K562 (cell line): ENCODE results near the gene NRXN3. TPM values are rescaled to one million over a fixed set of nuclear protein-coding genes. Genes with fewer than 3 reads are reported as not detected.

Experiments used
- ATAC-seq: fragments of 200-7000 bp; cut with Tn5 transposase; 3 replicates; pipeline ENCODE4 v1.9.1; 2020; ENCODE audit warnings: moderate library complexity
- BruUV-seq: library from RNA; stranded (reverse); fragments of 400-500 nt; replicated peaks from 2 replicates; lab custom pipeline; 2021; lab: Mats Ljungman, UMichigan
- CTCF ChIA-PET: fragments of 300-600 bp; formaldehyde crosslinking; extraction: SDS; loops from one replicate; lab custom pipeline; 2021; ENCODE audit warnings: low intra/inter-chr PET ratio; lab: Yijun Ruan, JAX
- POLR2A ChIA-PET: fragments of 300-600, 350-650 bp; sonication (Branson Sonifier 250); formaldehyde crosslinking; extraction: SDS; loops from one replicate; lab custom pipeline; 2021; ENCODE audit warnings: antibody characterized with exemption, inconsistent platforms; lab: Yijun Ruan, JAX
- DNase-seq, 4 experiments: peaks; one replicate each; pipeline versions ENCODE4 v3.0.0 to v3.0.0-alpha.2; 2011 to 2018; ENCODE audit warnings: low spot score in 3 of 4, mixed read lengths in 3 of 4; ENCODE audit errors: extremely low read depth in 1 of 4
- FAIRE-seq: peaks from 2 replicates; lab custom pipeline; 2011; peaks lifted over from hg19 to GRCh38; lab: Jason Lieb, UNC
- H2AFZ ChIP-seq: 2 replicates; pipeline ENCODE4 v1.6.0; 2011; ENCODE audit warnings: low read depth, low read length, control low read depth, inconsistent platforms
- H3K27ac ChIP-seq: fragments of 200-600 bp; 3 replicates; pipeline ENCODE4 v1.8.0; 2011; ENCODE audit warnings: low read depth, mild to moderate bottlenecking, control low read depth, inconsistent platforms, low read length, moderate library complexity, mixed read lengths; ENCODE audit errors: extremely low read depth
- H3K27me3 ChIP-seq, 2 experiments: fragments of 300-600 bp in 1 of 2; 2 replicates in 1 of 2; 3 replicates in 1 of 2; pipeline versions ENCODE4 v1.6.0 to v1.8.0; 2011; ENCODE audit warnings: inconsistent platforms in 2 of 2, low read length in 2 of 2, mild to moderate bottlenecking in 1 of 2, mixed read lengths in 1 of 2, moderate library complexity in 1 of 2; ENCODE audit not compliant: control insufficient read depth in 2 of 2, insufficient read depth in 2 of 2
- H3K36me3 ChIP-seq: fragments of 300-600 bp; 3 replicates; pipeline ENCODE4 v1.8.0; 2011; ENCODE audit warnings: mild to moderate bottlenecking, low read length, inconsistent platforms; ENCODE audit not compliant: control insufficient read depth, insufficient read depth
- H3K4me1 ChIP-seq, 2 experiments: fragments of 200-600 bp in 1 of 2; replicated peaks in 1 of 2; 2 replicates in 1 of 2; 3 replicates in 1 of 2; pipeline versions ENCODE4 v1.5.1 to v1.8.0; 2011; ENCODE audit warnings: inconsistent platforms in 2 of 2, low read length in 2 of 2, mild to moderate bottlenecking in 1 of 2, mixed read lengths in 1 of 2, moderate library complexity in 1 of 2; ENCODE audit not compliant: control insufficient read depth in 2 of 2, insufficient read depth in 2 of 2
- H3K4me2 ChIP-seq: 2 replicates; pipeline ENCODE4 v1.6.1; 2011; ENCODE audit warnings: low read length, control low read depth, inconsistent platforms, mixed read lengths; ENCODE audit not compliant: insufficient read depth
- H3K4me3 ChIP-seq: fragments of 200-600 bp; sonication (generic), shearing (Covaris generic); 2 replicates; pipeline ENCODE4 v1.5.1; 2016; ENCODE audit warnings: control low read depth, inconsistent platforms
- H3K79me2 ChIP-seq: fragments of 200-600 bp; 3 replicates; pipeline ENCODE4 v1.8.0; 2011; ENCODE audit warnings: low read length, inconsistent platforms; ENCODE audit not compliant: control insufficient read depth, insufficient read depth
- H3K9ac ChIP-seq, 2 experiments: 2 replicates each; pipeline versions ENCODE4 v1.6.0 to v1.6.1; 2011; ENCODE audit warnings: low read depth in 2 of 2, low read length in 2 of 2, control low read depth in 1 of 2, inconsistent platforms in 1 of 2, mild to moderate bottlenecking in 1 of 2, mixed read lengths in 1 of 2; ENCODE audit not compliant: insufficient read depth in 1 of 2
- H3K9me1 ChIP-seq: one replicate; pipeline ENCODE4 v1.6.0; 2011; ENCODE audit warnings: inconsistent platforms, mild to moderate bottlenecking, low read length, moderate library complexity; ENCODE audit not compliant: control insufficient read depth, insufficient read depth
- H3K9me3 ChIP-seq: replicated peaks from 2 replicates; pipeline ENCODE4 v1.5.1; 2011; ENCODE audit warnings: low read depth, low read length, inconsistent platforms; ENCODE audit not compliant: control insufficient read depth, insufficient read depth
- H4K20me1 ChIP-seq: replicated peaks from 2 replicates; pipeline ENCODE4 v1.6.1; 2011; ENCODE audit warnings: low read length, inconsistent platforms, mixed read lengths; ENCODE audit not compliant: control insufficient read depth, insufficient read depth
- ARID1B ChIP-seq: fragments of 450-650 bp; IDR thresholded peaks from 2 replicates; pipeline ENCODE4 v1.6.1; 2016; ENCODE audit warnings: antibody characterized with exemption, mild to moderate bottlenecking, inconsistent platforms
- DLX4 ChIP-seq: fragments of 250-450 bp; sonication (Bioruptor Pico); IDR thresholded peaks from 2 replicates; pipeline ENCODE4 v1.6.1; 2021; ENCODE audit warnings: mild to moderate bottlenecking
- ELF2 ChIP-seq: fragments of 250-450 bp; sonication (Bioruptor Pico); IDR thresholded peaks from 2 replicates; pipeline ENCODE4 v1.5.0; 2021; ENCODE audit warnings: mild to moderate bottlenecking
- HNRNPUL1 ChIP-seq: fragments of 200-400 bp; formaldehyde crosslinking; IDR thresholded peaks from 2 replicates; pipeline ENCODE4 v1.6.1; 2017; ENCODE audit warnings: low read length
- HSF4 ChIP-seq: fragments of 250-450 bp; sonication (Bioruptor Pico); IDR thresholded peaks from 2 replicates; pipeline ENCODE4 v2.1.2; 2022; ENCODE audit warnings: mild to moderate bottlenecking, moderate library complexity, borderline replicate concordance
- KAT8 ChIP-seq: fragments of 450-650 bp; IDR thresholded peaks from 2 replicates; pipeline ENCODE4 v1.6.1; 2016; ENCODE audit warnings: low read depth, mild to moderate bottlenecking
- NFIX ChIP-seq: fragments of 250-450 bp; sonication (Bioruptor Pico); IDR thresholded peaks from 2 replicates; pipeline ENCODE4 v1.4.0; 2020; ENCODE audit warnings: low read depth, mild to moderate bottlenecking, moderate library complexity
- PHB ChIP-seq: fragments of 250-450 bp; sonication (Bioruptor Pico); IDR thresholded peaks from 2 replicates; pipeline ENCODE4 v1.5.0; 2021
- RBBP5 ChIP-seq: fragments of 200-600 bp; sonication (generic); IDR thresholded peaks from 2 replicates; pipeline ENCODE4 v1.6.1; 2012; ENCODE audit warnings: borderline replicate concordance, mild to moderate bottlenecking, low read length, control low read depth, inconsistent platforms; ENCODE audit not compliant: insufficient read depth, poor library complexity, severe bottlenecking
- ZNF146 ChIP-seq: IDR thresholded peaks from one replicate; pipeline ENCODE4 v1.6.1; 2018; ENCODE audit warnings: missing compliant biosample characterization; ENCODE audit not compliant: unreplicated experiment
- ZNF175 ChIP-seq: fragments of 200-800 bp; sonication (Bioruptor generic); IDR thresholded peaks from 2 replicates; pipeline ENCODE4 v1.6.1; 2016; ENCODE audit warnings: low read depth, mild to moderate bottlenecking, missing genetic modification characterization, missing compliant biosample characterization
- ZNF764 ChIP-seq: fragments of 250-450 bp; sonication (Bioruptor Pico); IDR thresholded peaks from 2 replicates; pipeline ENCODE4 v1.4.0; 2020; ENCODE audit warnings: low read depth, mild to moderate bottlenecking, moderate library complexity
- WGBS: fragments of 100-300 bp; shearing (Covaris generic); methylation state at CpG from one replicate; pipeline ENCODE4 v1.1.6; 2016; ENCODE audit warnings: low coverage, mixed read lengths; ENCODE audit not compliant: insufficient coverage; ENCODE audit errors: missing lambda C conversion rate; 5-methylcytosine and 5-hydroxymethylcytosine counted together
- in situ Hi-C: fragments of 300-500 bp; cut with MboI; formaldehyde crosslinking; loops from 4 replicates; pipeline ENCODE4 v1.15.0; 2018; ENCODE audit warnings: inconsistent platforms, mixed read lengths
- intact Hi-C: fragments of 100-400 bp; cut with micrococcal nuclease; formaldehyde crosslinking; loops from 2 replicates; pipeline ENCODE4 v1.14.2; 2022
- polyA plus RNA-seq, 8 experiments: library from polyadenylated mRNA; depleted of rRNA in 4 of 8; stranded (reverse) in 5 of 8; unstranded in 3 of 8; fragments of >200 nt; fragmentation: Nextera tagmentation in 2 of 8; fragmentation: Illumina TruSeq in 1 of 8; extraction: Ambion mirVana in 2 of 8; extraction: Trizol in 1 of 8; gene quantifications; 2 replicates each; pipeline versions ENCODE4 v1.2.1 to v1.2.3, GENCODE V29; 2011 to 2014; ENCODE audit warnings: inconsistent platforms in 1 of 8, missing spikeins in 1 of 8
- total RNA-seq, 7 experiments: library from RNA; depleted of rRNA in 6 of 7; stranded (reverse); fragments of >200 nt in 6 of 7; fragmentation: Illumina TruSeq in 2 of 7; extraction: Trizol in 2 of 7; gene quantifications; 2 replicates each; pipeline versions ENCODE4 v1.2.1 to v1.2.3, GENCODE V29; 2011 to 2021; ENCODE audit warnings: low replicate concordance in 1 of 7

Gene NRXN3
- total and polyA plus RNA-seq, 9 of the 15 experiments (the other 6 are each of a cell fraction or from before 2014, with no cell fraction given): 0.09 TPM; not detected in 8

- POLR2A ChIA-PET: no interaction called here
- FAIRE-seq: no peak
- H3K9me1 ChIP-seq: no peaks in the 10 kb centered on the region
- CTCF ChIA-PET: no interaction called here
- ATAC-seq: no peak
- no TSS peak for BruUV-seq
- TF ChIP-seq RBBP5 (no peak), HSF4 (CRISPR knock-in tag) (no peak), DLX4 (no peak), PHB (no peak), ZNF764 (CRISPR knock-in tag) (no peak), ZNF175 (CRISPR knock-in tag) (no peak), KAT8 (no peak), ZNF146 (CRISPR knock-in tag) (no peak), HNRNPUL1 (no peak), ELF2 (no peak), NFIX (CRISPR knock-in tag) (no peak), ARID1B (no peak)
- no peaks in the 10 kb centered on the region for H4K20me1 ChIP-seq
- DNase-seq: no peak
- no peaks in the 10 kb centered on the region for H3K9me3 ChIP-seq
- intact Hi-C loops (no loop called here), in situ Hi-C loops (no loop called here)
- no peaks in the 10 kb centered on the region for H3K27me3 ChIP-seq
- H3K27ac ChIP-seq: no peak overlapping the region
- no peaks in the 10 kb centered on the region for H3K36me3 ChIP-seq
- H3K79me2 ChIP-seq: no peaks in the 10 kb centered on the region
- H3K4me2 ChIP-seq: no peak overlapping the region
- H3K4me3 ChIP-seq: no peak overlapping the region
- H3K4me1 ChIP-seq: no peaks in the 10 kb centered on the region
- no peak overlapping the region for H2AFZ ChIP-seq
- H3K9ac ChIP-seq: no peak overlapping the region
- WGBS: no CpG with 5 or more reads among the region's 1 CpG
Measured at GRCh38 chr14:78763746-78764145, 593.6 kb downstream of the NRXN3 start.
